Mucosa of descending colon (tissue), 3 donors: ENCODE data around the gene NLRP11. TPM values are rescaled to one million over a fixed set of nuclear protein-coding genes. Genes with fewer than 3 reads are reported as not detected.

Experiments used
- ATAC-seq: fragments of 200-7000 bp; cut with Tn5 transposase; one replicate; pipeline ENCODE4 v1.9.1; 2020; ENCODE audit warnings: mild to moderate bottlenecking, moderate library complexity
- DNase-seq, 3 donors: peaks; one replicate each; pipeline ENCODE4 v3.0.0-alpha.2; 2020
- H3K36me3 ChIP-seq: fragments of 200-600 bp; one replicate; pipeline ENCODE4 v1.8.0; 2021; ENCODE audit warnings: low read depth, mild to moderate bottlenecking
- H3K4me1 ChIP-seq: fragments of 200-600 bp; one replicate; pipeline ENCODE4 v1.8.0; 2021; ENCODE audit warnings: low read depth, mild to moderate bottlenecking
- H3K4me3 ChIP-seq: fragments of 200-600 bp; one replicate; pipeline ENCODE4 v1.8.0; 2021; ENCODE audit warnings: mild to moderate bottlenecking
- H3K9me3 ChIP-seq: fragments of 200-600 bp; one replicate; pipeline ENCODE4 v1.8.0; 2021; ENCODE audit warnings: mild to moderate bottlenecking
- intact Hi-C, 2 donors: fragments of 100-400 bp; cut with DNase I in 1 of 2; cut with micrococcal nuclease in 1 of 2; formaldehyde crosslinking; loops; one replicate each; pipeline versions ENCODE4 v1.11.0 to v1.11.1; 2022; cut with DNase I, micrococcal nuclease
- long read RNA-seq, 2 donors: library from polyadenylated mRNA; unstranded; transcript quantifications; one replicate each; pipeline ENCODE4 v2.0.0, GENCODE V29; 2019 to 2021
- total RNA-seq, 3 donors: library from RNA; stranded (reverse); fragmentation: NEBNext Ultra II Directional in 2 of 3; extraction: Animal tissue kit (Norgen Biotek cat#: 25700) in 2 of 3; gene quantifications; one replicate each; pipeline versions ENCODE4 v1.2.1 to v1.2.4, GENCODE V29; 2021 to 2023
- TF ChIP-seq, protein P1 (sequence below): fragments of 200-600 bp; IDR thresholded peaks from one replicate; pipeline ENCODE4 v1.8.0; 2022; ENCODE audit warnings: antibody characterized with exemption, mild to moderate bottlenecking
- donor health status: DM: no; HTN: no; CAD: no; lungs with moderate emphysema.
- donor health status: DM: no; HTN: no; CAD: no.
- donor health status: DM: no; HTN: yes; CAD: no.

NLRP11 gene
- total RNA-seq = under 1 TPM in 1 of 3 donors, not detected in 2; 0.12 TPM
- long read RNA-seq, donor 1 = 0 reads
- long read RNA-seq, donor 2 = 0 reads

DNA sequence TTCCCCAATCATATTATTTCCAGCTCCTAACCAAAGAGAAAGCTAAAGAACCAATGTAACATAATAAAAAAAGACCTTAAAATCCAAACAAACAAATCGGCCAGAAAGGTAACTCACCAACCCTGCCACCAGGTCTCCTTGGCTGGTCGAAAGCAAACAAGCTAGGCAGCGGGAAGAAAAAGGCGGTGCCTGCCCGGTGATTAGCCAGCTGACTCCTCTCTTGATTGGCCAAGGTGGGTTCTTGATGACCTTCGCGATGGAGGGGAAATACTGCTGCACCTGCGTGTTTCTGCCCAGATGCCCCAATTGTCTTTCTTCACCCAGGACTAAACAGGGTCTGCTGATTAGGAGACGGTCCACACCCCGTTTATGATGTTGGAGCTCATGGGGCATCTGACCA is at the start of gene NLRP11:
Gene NLRP11, minus strand, starts transcription at position 154 of the 400 bp plus-strand sequence. CDS start 13,825 bp downstream, outside the sequence.
- TF ChIP-seq, protein P1, sequence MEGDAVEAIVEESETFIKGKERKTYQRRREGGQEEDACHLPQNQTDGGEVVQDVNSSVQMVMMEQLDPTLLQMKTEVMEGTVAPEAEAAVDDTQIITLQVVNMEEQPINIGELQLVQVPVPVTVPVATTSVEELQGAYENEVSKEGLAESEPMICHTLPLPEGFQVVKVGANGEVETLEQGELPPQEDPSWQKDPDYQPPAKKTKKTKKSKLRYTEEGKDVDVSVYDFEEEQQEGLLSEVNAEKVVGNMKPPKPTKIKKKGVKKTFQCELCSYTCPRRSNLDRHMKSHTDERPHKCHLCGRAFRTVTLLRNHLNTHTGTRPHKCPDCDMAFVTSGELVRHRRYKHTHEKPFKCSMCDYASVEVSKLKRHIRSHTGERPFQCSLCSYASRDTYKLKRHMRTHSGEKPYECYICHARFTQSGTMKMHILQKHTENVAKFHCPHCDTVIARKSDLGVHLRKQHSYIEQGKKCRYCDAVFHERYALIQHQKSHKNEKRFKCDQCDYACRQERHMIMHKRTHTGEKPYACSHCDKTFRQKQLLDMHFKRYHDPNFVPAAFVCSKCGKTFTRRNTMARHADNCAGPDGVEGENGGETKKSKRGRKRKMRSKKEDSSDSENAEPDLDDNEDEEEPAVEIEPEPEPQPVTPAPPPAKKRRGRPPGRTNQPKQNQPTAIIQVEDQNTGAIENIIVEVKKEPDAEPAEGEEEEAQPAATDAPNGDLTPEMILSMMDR = no peak
- intact Hi-C loops = no loop called here
- H3K36me3 ChIP-seq = no peaks in the 10 kb centered on the region
- no peaks in the 10 kb centered on the region for H3K4me1 ChIP-seq
- no peak within 1 kb of the TSS for H3K4me3 ChIP-seq
- no peaks in the 10 kb centered on the region for H3K9me3 ChIP-seq
- ATAC-seq = no peak
- DNase-seq = no peak

DNA sequence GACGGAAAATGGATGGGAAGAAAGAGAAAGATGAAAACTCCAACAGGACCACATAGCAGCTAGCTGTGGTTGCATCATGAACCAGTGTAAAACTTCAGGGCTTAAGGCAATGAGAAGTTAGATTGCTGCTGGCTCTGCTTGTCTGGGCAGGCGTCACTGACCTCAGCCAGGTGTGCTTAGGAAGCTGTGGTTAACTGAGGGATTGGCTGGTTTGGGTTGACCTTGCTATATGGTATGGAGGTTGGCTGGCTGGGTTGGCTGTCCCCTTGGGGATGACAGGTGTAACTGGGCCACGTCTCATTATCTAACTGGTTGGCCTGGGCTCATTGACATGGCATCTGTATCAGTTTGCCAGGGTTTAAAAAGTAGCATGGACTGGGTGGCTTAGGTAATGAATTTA is 45.4 kb upstream of the NLRP11 start:
- no peaks in the 10 kb centered on the region for H3K36me3 ChIP-seq
- intact Hi-C loops = no loop called here
- ATAC-seq (no peak), DNase-seq (no peak)
- no peak overlapping the region for H3K4me3 ChIP-seq
- no peaks in the 10 kb centered on the region for H3K4me1 ChIP-seq
- TF ChIP-seq, protein P1 = no peak
- no peaks in the 10 kb centered on the region for H3K9me3 ChIP-seq

DNA sequence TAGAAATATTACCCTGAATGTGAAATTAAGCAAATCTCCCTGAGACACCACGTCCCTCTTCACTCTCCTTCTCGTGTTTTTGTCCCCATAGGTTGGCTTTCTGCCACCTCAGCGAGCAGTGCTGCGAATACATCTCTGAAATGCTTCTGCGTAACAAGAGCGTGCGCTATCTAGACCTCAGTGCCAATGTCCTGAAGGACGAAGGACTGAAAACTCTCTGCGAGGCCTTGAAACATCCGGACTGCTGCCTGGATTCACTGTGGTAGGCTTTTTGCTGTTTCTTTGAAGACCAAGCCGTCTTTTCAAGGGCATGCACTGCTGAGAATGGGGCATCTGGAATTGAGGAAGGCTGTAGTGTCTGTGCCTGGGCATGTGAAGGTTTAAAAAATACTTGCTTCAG is 38.9 kb upstream of the NLRP11 start:
- Histone ChIP-seq H3K36me3 (no peaks in the 10 kb centered on the region), H3K9me3 (no peaks in the 10 kb centered on the region), H3K4me1 (no peaks in the 10 kb centered on the region), H3K4me3 (no peak overlapping the region)
- no peak for ATAC-seq
- TF ChIP-seq, protein P1 = no peak
- intact Hi-C loops = no loop called here
- no peak for DNase-seq

- intact Hi-C loops = no loop called here
- Histone ChIP-seq H3K36me3 (no peaks in the 10 kb centered on the region), H3K4me1 (no peaks in the 10 kb centered on the region), H3K9me3 (no peaks in the 10 kb centered on the region), H3K4me3 (no peak overlapping the region)
- DNase-seq = no peak
- ATAC-seq = no peak
- TF ChIP-seq, protein P1 = no peak
Measured at GRCh38 chr19:55867101-55867500, 35.3 kb upstream of the NLRP11 start.

- no peaks in the 10 kb centered on the region for H3K9me3 ChIP-seq
- intact Hi-C loops = no loop called here
- H3K4me3 ChIP-seq = no peak overlapping the region
- H3K36me3 ChIP-seq = no peaks in the 10 kb centered on the region
- TF ChIP-seq, protein P1 = no peak
- DNase-seq (no peak), ATAC-seq (no peak)
- no peaks in the 10 kb centered on the region for H3K4me1 ChIP-seq
Measured at GRCh38 chr19:55866521-55866920, 34.7 kb upstream of the NLRP11 start.

- no peak overlapping the region for H3K4me3 ChIP-seq
- H3K4me1 ChIP-seq = no peaks in the 10 kb centered on the region
- ATAC-seq (no peak), DNase-seq (no peak)
- intact Hi-C loops = no loop called here
- H3K9me3 ChIP-seq = no peaks in the 10 kb centered on the region
- no peaks in the 10 kb centered on the region for H3K36me3 ChIP-seq
- TF ChIP-seq, protein P1 = no peak
Measured at GRCh38 chr19:55858969-55859368, 27.2 kb upstream of the NLRP11 start.
